Measurements from ENCODE around the gene GXYLT1.
"Not testable (repeated sequence)": the region's sequence is repeated elsewhere in the genome, so short reads cannot be mapped to it uniquely, and the experiment has no call there.

Gene GXYLT1

DNA sequence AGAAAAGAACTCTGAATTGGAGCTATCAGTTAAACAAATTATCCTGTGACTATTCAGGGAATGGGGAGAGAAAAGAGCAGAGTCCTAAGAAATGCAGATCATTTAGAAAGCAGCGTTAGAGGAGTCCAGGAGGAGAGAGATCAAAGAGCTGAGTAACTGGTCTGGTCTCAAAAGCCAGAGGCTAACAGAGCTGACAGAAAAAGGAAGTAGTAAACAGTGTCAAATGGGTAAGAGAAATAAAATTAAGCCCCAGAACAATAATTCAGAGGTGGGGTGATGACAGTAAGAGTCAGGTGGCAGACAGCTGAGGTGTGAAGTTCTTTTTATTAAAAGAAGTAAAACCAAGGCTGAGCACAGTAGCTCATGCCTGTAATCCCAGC lies 19.3 kb downstream of the GXYLT1 start:
- DNase-seq (ENCODE audit: low read depth), result no peak
- no peak overlapping the region for H3K4me3 ChIP-seq (ENCODE audit: low read length)

DNA sequence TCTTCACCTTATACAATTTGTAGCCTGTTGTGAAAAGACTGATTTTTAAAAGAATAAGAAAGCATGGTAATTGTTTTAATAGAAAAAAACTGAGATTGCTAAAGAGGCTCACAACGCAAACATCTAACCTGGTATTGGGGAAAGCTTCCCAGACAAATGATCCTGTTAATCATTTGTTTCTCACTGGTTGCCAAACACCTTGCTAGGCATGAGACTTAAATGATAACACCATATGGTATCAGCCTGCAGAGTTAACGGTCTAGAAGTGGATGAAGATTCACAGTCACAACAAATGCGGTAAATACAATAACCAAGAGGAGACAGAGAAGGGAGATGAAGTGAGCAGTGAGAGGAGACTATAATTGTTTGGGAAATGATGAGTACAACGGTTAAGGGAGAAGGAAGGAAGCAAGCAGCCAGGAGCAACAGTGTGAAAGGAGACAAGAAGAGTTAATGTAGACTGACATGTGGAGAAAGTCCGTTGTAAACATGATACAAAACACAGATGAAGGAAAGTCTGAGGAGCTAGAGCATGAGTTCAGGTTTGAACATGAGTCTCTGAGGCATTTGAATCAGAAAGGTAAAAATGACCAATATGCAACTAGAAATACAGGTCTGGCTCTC lies 19.8 kb downstream of the GXYLT1 start:
- DNase-seq (ENCODE audit: low read depth), result no peak
- TF ChIP-seq, protein P1, sequence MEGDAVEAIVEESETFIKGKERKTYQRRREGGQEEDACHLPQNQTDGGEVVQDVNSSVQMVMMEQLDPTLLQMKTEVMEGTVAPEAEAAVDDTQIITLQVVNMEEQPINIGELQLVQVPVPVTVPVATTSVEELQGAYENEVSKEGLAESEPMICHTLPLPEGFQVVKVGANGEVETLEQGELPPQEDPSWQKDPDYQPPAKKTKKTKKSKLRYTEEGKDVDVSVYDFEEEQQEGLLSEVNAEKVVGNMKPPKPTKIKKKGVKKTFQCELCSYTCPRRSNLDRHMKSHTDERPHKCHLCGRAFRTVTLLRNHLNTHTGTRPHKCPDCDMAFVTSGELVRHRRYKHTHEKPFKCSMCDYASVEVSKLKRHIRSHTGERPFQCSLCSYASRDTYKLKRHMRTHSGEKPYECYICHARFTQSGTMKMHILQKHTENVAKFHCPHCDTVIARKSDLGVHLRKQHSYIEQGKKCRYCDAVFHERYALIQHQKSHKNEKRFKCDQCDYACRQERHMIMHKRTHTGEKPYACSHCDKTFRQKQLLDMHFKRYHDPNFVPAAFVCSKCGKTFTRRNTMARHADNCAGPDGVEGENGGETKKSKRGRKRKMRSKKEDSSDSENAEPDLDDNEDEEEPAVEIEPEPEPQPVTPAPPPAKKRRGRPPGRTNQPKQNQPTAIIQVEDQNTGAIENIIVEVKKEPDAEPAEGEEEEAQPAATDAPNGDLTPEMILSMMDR (IDR thresholded peaks at IDR 0.05; ENCODE audit: insufficient read depth, low read depth, low read length, missing control alignments), result no peak
- H3K4me3 ChIP-seq (ENCODE audit: low read length), result no peak overlapping the region

More for the DNA sequence above, 19.3 kb downstream of the GXYLT1 start:
- TF ChIP-seq, protein P1 (IDR thresholded peaks at IDR 0.05; ENCODE audit: insufficient read depth, low read depth, low read length, missing control alignments), result no peak

DNA sequence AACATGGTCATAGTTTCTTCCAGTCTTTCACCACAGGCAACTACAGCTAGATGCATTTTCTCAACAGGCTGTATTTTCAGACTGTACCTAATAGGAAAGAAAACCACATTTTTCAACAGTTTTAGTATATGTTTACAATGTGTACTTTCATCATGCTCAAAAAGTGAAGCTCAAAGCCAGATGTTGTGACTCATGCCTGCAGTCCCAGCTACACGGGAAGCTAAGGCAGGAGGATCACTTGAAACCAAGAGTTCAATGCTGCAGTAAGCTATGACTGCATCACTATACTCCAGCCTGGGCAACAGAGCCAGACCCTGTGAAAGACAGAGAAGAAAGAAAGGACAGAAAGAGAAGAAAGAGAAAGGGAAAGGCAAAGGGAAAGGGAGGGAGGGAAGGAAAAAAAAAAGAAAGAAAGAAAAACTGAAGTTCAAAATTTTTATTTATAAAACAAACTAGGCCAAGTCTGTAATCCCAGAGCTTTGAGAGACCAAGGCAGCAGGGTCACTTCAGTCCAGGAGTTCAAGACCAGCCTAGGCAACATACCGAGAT lies 25.5 kb downstream of the GXYLT1 start:
- no peak overlapping the region for H3K4me3 ChIP-seq (ENCODE audit: low read length)
- peak; percentile 25 for DNase-seq (ENCODE audit: low read depth)
- TF ChIP-seq, protein P1 (IDR thresholded peaks at IDR 0.05; ENCODE audit: insufficient read depth, low read depth, low read length, missing control alignments), result no peak

DNA sequence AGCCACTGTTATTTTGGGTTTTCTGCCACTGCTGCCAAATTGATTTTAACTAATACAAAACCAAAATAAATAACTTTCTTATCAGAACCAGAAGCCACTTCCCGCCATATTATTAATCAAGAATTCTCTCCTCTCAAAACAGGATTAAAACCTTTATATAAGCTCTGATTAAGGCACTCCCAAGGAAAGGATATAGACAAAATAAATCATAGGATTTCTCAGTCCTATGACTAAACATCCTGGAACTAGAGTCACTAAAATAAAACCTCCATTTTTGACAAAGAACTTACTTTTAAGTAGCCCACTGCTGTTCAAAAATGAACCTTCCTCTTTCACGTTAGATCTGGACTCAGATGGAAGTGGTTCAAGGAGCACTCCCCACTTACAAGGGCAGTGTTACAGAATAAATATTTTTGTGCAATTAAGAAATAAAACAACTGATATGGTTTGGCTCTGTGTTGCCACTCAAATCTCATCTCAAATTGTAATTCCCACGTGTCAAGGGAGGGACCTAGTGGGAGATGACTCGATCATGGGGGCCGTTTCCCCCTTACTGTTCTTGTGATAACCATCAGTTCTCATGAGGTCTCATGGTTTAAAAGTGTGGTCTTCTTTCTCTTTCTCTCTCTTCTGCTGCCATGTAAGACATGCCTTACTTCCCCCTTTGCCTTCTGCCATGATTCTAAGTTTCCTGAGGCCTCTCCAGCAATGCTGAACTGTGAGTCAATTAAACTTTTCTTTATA lies 26.4 kb downstream of the GXYLT1 start:
- DNase-seq (ENCODE audit: low read depth), result no peak
- no peak overlapping the region for H3K4me3 ChIP-seq (ENCODE audit: low read length)
- TF ChIP-seq, protein P1 (IDR thresholded peaks at IDR 0.05; ENCODE audit: insufficient read depth, low read depth, low read length, missing control alignments), result no peak

DNA sequence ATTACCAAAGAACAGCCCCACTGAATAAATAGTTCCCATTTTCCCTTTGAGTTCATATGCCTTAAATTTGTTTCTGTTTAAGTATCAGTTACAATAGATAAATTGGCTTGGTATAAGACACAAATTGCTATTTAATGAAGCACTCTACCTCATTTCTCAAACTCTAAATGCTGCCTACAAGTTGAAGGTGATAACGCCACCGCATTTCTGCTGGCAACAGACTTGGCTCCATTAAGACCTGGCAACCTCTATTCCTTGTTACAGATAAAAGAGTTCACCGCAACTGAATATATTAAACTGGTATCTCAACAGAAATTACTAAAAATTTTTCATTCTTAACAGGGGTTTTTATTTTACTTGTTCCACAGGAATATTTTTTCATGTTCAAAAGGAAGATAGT lies 35.6 kb downstream of the GXYLT1 start:
- TF ChIP-seq, protein P1 (IDR thresholded peaks at IDR 0.05; ENCODE audit: insufficient read depth, low read depth, low read length, missing control alignments), result no peak

DNA sequence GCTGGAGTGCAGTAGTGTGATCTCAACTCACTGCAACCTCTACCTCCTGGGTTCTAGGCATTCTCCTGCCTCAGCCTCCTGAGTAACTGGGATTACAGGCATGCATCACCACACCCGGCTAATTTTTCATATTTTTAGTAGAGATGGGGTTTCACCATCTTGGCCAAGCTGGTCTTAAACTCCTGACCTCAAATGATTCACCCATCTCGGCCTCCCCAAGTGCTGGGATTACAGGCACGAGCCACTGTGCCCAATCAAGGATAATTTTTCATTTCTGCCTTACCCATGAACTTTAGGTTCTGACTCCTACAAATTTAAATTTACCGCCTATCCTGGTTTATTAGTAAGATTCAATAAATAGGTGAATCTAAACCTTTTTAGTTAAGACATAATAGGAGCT lies 37.9 kb downstream of the GXYLT1 start:
- DNase-seq (ENCODE audit: low read depth); H3K4me3 ChIP-seq (ENCODE audit: low read length): not testable (repeated sequence)

More for the DNA sequence above, 35.6 kb downstream of the GXYLT1 start:
- no peak for DNase-seq (ENCODE audit: low read depth)
- no peak overlapping the region for H3K4me3 ChIP-seq (ENCODE audit: low read length)

DNA sequence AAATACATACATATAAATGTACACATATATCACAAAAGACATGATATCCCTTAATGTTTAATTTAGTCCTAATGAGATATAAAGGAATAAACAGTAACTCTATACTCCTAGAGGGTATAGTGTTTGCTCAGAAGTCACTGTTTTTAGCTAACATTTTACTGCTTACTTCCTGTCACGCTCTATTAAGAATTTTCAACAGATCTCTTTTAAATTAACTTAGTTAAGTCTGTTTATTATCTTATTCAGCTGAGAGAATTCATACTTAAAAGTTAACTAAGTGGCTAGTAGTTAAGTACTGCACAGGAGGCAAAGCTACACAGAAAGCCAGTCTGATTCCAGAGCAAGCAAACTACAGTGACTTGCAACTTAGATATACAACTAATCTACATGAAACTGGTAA lies 39.9 kb downstream of the GXYLT1 start:
- H3K4me3 ChIP-seq (ENCODE audit: low read length), result no peak overlapping the region
- TF ChIP-seq, protein P1 (IDR thresholded peaks at IDR 0.05; ENCODE audit: insufficient read depth, low read depth, low read length, missing control alignments), result no peak
- DNase-seq (ENCODE audit: low read depth), result no peak

All from epithelial cell of esophagus (primary cell).